Right atrium auricular region (tissue), 2 donors: ENCODE measurements around the gene CNTF. TPM values are rescaled to one million over a fixed set of nuclear protein-coding genes. Genes with fewer than 3 reads are reported as not detected.

Experiments
- DNase-seq: peaks from one replicate; pipeline ENCODE4 v3.0.0-alpha.2; 2019; ENCODE audit warnings: low spot score
- H3K27ac ChIP-seq, 2 donors: fragments of 200-600 bp; sonication (generic); 1 replicate in 1 of 2; 2 replicates in 1 of 2; pipeline ENCODE4 v1.5.1; 2016 to 2019
- H3K27me3 ChIP-seq, 2 donors: fragments of 200-600 bp; sonication (generic); one replicate each; pipeline versions ENCODE4 v1.5.1 to v1.6.0; 2017 to 2019
- H3K36me3 ChIP-seq: fragments of 200-600 bp; sonication (generic); one replicate; pipeline ENCODE4 v1.5.1; 2016
- H3K4me1 ChIP-seq, 2 donors: fragments of 200-600 bp; sonication (generic); one replicate each; pipeline versions ENCODE4 v1.5.1 to v1.6.0; 2017 to 2019
- H3K4me3 ChIP-seq, 2 donors: fragments of 200-600 bp; sonication (generic); 1 replicate in 1 of 2; 2 replicates in 1 of 2; pipeline ENCODE4 v1.5.1; 2017 to 2019; ENCODE audit warnings: mild to moderate bottlenecking in 1 of 2, moderate library complexity in 1 of 2
- H3K9me3 ChIP-seq, 2 donors: fragments of 200-600 bp; sonication (generic); one replicate each; pipeline ENCODE4 v1.5.1; 2019
- CTCF ChIP-seq, 2 donors: fragments of 200-600 bp; sonication (generic); IDR thresholded peaks; one replicate each; pipeline ENCODE4 v1.5.1; 2019; ENCODE audit warnings: antibody characterized with exemption in 2 of 2
- total RNA-seq, 2 donors: library from RNA; depleted of rRNA; stranded (reverse); fragments of >200 nt; gene quantifications; one replicate each; pipeline ENCODE4 v1.1.0, GENCODE V29; 2016

CNTF gene
- total RNA-seq, 2 donors from 2014 or later: 0.30 to 1.6 TPM

- no peak for TF ChIP-seq CTCF (IDR thresholded peaks at IDR 0.05)
- H3K9me3 ChIP-seq: no peaks in the 10 kb centered on the region
- H3K4me1 ChIP-seq: no peaks in the 10 kb centered on the region
- no peaks in the 10 kb centered on the region for H3K36me3 ChIP-seq
- no peak overlapping the region for H3K27ac ChIP-seq
- DNase-seq: no peak
- no peak overlapping the region for H3K4me3 ChIP-seq
- H3K27me3 ChIP-seq: no peaks in the 10 kb centered on the region
Measured at GRCh38 chr11:58641341-58641740, 18.9 kb downstream of the CNTF start.

GRCh38 chr11:58641803-58642581 lies 19.5 kb downstream of the CNTF start:
- Histone ChIP-seq H3K27me3 (no peaks in the 10 kb centered on the region), H3K4me3 (no peak overlapping the region), H3K4me1 (no peaks in the 10 kb centered on the region), H3K36me3 (no peaks in the 10 kb centered on the region), H3K27ac (no peak overlapping the region), H3K9me3 (no peaks in the 10 kb centered on the region)
- TF ChIP-seq CTCF (IDR thresholded peaks at IDR 0.05): no peak
- no peak for DNase-seq

DNA sequence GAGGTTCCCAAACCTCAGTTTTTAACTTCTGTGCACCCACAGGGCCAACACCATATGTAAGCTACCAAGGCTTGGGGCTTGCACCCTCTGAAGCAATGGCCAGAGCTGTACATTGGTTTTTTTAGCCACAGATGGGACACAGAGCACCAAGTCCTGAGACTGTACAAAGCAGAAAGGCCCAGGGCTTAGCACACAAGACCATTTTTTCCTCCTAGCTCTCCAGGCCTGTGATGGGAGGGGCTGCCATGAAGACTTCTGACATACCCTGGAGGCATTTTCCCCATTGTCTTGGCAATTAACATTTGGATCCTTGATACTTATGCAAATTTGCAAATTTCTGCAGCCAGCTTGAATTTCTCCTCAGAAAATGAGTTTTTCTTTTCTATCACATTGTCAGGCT lies 23.4 kb downstream of the CNTF start:
- no peak for DNase-seq
- Histone ChIP-seq H3K4me3 (no peak overlapping the region), H3K36me3 (no peaks in the 10 kb centered on the region), H3K4me1 (no peaks in the 10 kb centered on the region), H3K27ac (no peak overlapping the region), H3K27me3 (no peaks in the 10 kb centered on the region), H3K9me3 (no peaks in the 10 kb centered on the region)
- no peak for TF ChIP-seq CTCF (IDR thresholded peaks at IDR 0.05)

DNA sequence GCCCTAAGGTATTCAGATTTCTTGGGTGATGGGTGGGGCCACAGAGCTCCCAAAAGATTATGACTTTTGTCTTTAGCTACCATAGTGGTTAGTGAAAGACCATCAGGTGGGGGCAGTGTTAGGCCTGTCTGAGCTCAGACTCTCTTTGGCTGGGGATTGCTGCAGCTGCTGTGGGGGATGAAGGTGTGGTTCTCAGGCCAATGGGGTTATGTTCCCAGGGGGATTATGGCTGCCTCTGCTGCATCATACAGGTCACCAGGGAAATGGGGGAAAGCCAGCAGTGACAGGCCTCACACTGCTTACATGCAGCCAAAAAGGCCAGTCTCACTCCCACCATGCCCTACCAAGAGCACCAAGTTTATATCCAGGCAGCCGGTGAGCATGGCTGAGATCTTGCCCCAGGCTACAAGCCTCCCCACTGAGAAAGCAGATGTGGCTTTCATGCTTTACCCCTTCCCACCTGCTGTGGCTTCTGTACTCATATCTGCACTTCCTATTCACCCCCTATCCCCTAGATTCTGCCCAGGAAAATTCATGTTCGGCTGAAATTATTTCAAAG lies 24.8 kb downstream of the CNTF start:
- Histone ChIP-seq H3K27ac (no peak overlapping the region), H3K36me3 (no peaks in the 10 kb centered on the region), H3K27me3 (no peaks in the 10 kb centered on the region), H3K4me3 (no peak overlapping the region), H3K4me1 (no peaks in the 10 kb centered on the region), H3K9me3 (no peaks in the 10 kb centered on the region)
- no peak for DNase-seq
- no peak for TF ChIP-seq CTCF (IDR thresholded peaks at IDR 0.05)

DNA sequence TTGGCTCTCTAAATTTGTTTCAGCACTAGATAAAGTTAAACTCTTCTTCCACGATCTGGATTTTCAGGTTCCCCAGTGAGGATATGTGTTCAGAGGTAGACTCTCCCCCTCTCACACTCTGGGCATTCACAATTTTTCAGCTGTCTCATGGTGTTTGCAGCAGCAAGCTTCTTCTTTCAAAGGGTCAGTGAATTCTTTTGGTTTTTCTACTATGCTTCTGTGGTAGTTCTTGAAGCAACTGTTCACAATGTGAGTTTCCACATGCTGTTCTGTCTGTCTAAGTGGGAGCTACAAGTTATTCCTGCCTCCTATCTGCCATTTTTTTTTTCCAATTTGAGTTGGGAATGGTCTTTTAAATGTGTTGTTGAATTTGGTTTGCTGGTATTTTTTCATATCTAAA lies 25.4 kb downstream of the CNTF start:
- Histone ChIP-seq H3K9me3 (no peaks in the 10 kb centered on the region), H3K27me3 (no peaks in the 10 kb centered on the region), H3K27ac (no peak overlapping the region), H3K4me3 (no peak overlapping the region), H3K4me1 (no peaks in the 10 kb centered on the region), H3K36me3 (no peaks in the 10 kb centered on the region)
- no peak for DNase-seq
- TF ChIP-seq CTCF (IDR thresholded peaks at IDR 0.05): no peak
